Liver (tissue), 3 donors: ENCODE measurements around the gene CLIP4.

Source experiments
- EGR1 ChIP-seq, 2 donors: IDR thresholded peaks; 2 replicates each; pipeline ENCODE4 v1.6.1; 2016 to 2018; ENCODE audit warnings: antibody characterized with exemption in 2 of 2, low read depth in 2 of 2
- FOXA1 ChIP-seq: IDR thresholded peaks from 2 replicates; pipeline ENCODE4 v1.6.1; 2016; ENCODE audit warnings: antibody characterized with exemption
- GABPA ChIP-seq, 2 donors: IDR thresholded peaks in 1 of 2; conservative IDR thresholded peaks in 1 of 2; 2 replicates each; pipeline ENCODE4 v1.6.1; 2016; ENCODE audit warnings: antibody characterized with exemption in 2 of 2, mild to moderate bottlenecking in 1 of 2, moderate library complexity in 1 of 2
- JUND ChIP-seq, 2 donors: IDR thresholded peaks; 2 replicates each; pipeline ENCODE4 v1.6.1; 2016; ENCODE audit warnings: antibody characterized with exemption in 2 of 2
- NR2F2 ChIP-seq: IDR thresholded peaks from 2 replicates; pipeline ENCODE4 v1.6.1; 2016; ENCODE audit warnings: antibody characterized with exemption
- RAD21 ChIP-seq, 2 donors: IDR thresholded peaks; 2 replicates each; pipeline ENCODE4 v1.6.1; 2016; ENCODE audit warnings: antibody characterized with exemption in 2 of 2, mild to moderate bottlenecking in 2 of 2
- REST ChIP-seq: IDR thresholded peaks from 2 replicates; pipeline ENCODE4 v1.6.1; 2016; ENCODE audit warnings: antibody characterized with exemption, mild to moderate bottlenecking
- RXRA ChIP-seq, 2 donors: IDR thresholded peaks; 2 replicates each; pipeline ENCODE4 v1.6.1; 2017 to 2018; ENCODE audit warnings: antibody characterized with exemption in 2 of 2, mild to moderate bottlenecking in 1 of 2
- SP1 ChIP-seq: IDR thresholded peaks from 2 replicates; pipeline ENCODE4 v1.6.1; 2018; ENCODE audit warnings: antibody characterized with exemption, mild to moderate bottlenecking
- TAF1 ChIP-seq: conservative IDR thresholded peaks from 2 replicates; pipeline ENCODE4 v1.6.1; 2016; ENCODE audit warnings: antibody characterized with exemption, mild to moderate bottlenecking
- YY1 ChIP-seq: IDR thresholded peaks from 2 replicates; pipeline ENCODE4 v1.6.1; 2016; ENCODE audit warnings: antibody characterized with exemption, mild to moderate bottlenecking
- TF ChIP-seq, protein P1 (sequence below): fragments of 150-350 bp; IDR thresholded peaks from 2 replicates; pipeline ENCODE4 v1.5.1; 2017; ENCODE audit warnings: improper control_type of control experiment, low read depth, low read length; ENCODE audit not compliant: missing input control
- TF ChIP-seq, protein P2 (sequence below): IDR thresholded peaks from 2 replicates; pipeline ENCODE4 v1.6.1; 2016; ENCODE audit warnings: antibody characterized with exemption
- donor health status: healthy.
- donor health status: healthy.

GRCh38 chr2:29220506-29221270 lies 105.5 kb downstream of the CLIP4 start:
- TF ChIP-seq, protein P1, sequence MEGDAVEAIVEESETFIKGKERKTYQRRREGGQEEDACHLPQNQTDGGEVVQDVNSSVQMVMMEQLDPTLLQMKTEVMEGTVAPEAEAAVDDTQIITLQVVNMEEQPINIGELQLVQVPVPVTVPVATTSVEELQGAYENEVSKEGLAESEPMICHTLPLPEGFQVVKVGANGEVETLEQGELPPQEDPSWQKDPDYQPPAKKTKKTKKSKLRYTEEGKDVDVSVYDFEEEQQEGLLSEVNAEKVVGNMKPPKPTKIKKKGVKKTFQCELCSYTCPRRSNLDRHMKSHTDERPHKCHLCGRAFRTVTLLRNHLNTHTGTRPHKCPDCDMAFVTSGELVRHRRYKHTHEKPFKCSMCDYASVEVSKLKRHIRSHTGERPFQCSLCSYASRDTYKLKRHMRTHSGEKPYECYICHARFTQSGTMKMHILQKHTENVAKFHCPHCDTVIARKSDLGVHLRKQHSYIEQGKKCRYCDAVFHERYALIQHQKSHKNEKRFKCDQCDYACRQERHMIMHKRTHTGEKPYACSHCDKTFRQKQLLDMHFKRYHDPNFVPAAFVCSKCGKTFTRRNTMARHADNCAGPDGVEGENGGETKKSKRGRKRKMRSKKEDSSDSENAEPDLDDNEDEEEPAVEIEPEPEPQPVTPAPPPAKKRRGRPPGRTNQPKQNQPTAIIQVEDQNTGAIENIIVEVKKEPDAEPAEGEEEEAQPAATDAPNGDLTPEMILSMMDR: no peak
- no peak for TF ChIP-seq JUND (IDR thresholded peaks at IDR 0.05)
- no peak for TF ChIP-seq SP1
- no peak for TF ChIP-seq REST
- TF ChIP-seq EGR1 (IDR thresholded peaks at IDR 0.05; ENCODE audit: low read depth in 2 of 2): no peak
- no peak for TF ChIP-seq RAD21 (IDR thresholded peaks at IDR 0.05)
- no peak for TF ChIP-seq NR2F2
- TF ChIP-seq YY1: no peak
- no peak for TF ChIP-seq RXRA (IDR thresholded peaks at IDR 0.05)
- no peak for TF ChIP-seq FOXA1
- TF ChIP-seq TAF1: no peak
- TF ChIP-seq, protein P2, sequence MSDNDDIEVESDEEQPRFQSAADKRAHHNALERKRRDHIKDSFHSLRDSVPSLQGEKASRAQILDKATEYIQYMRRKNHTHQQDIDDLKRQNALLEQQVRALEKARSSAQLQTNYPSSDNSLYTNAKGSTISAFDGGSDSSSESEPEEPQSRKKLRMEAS: no peak
- no peak for TF ChIP-seq GABPA (IDR thresholded peaks at IDR 0.05 in 1 of 2, conservative IDR thresholded peaks at IDR 0.05 in 1 of 2)
